CD4-positive, alpha-beta T cell (primary cell): ENCODE data around the gene SNAP29. TPM values are rescaled to one million over a fixed set of nuclear protein-coding genes. Genes with fewer than 3 reads are reported as not detected.
"Not testable (repeated sequence)": the region's sequence is repeated elsewhere in the genome, so short reads cannot be mapped to it uniquely, and the experiment has no call there.

Experiments
- ATAC-seq: fragments of 200-7000 bp; cut with Tn5 transposase; one replicate; pipeline ENCODE4 v1.10.0; 2022; ENCODE audit warnings: mild to moderate bottlenecking; ENCODE audit not compliant: poor library complexity
- CTCF ChIA-PET: fragments of 350-600 bp; sonication (Branson Sonifier 250); formaldehyde crosslinking; loops from one replicate; lab custom pipeline; 2021; ENCODE audit warnings: antibody characterized with exemption, inconsistent platforms; lab: Charles Lee
- POLR2A ChIA-PET: fragments of 350-600 bp; sonication (Branson Sonifier 250); formaldehyde crosslinking; loops from one replicate; lab custom pipeline; 2021; ENCODE audit warnings: antibody characterized with exemption, inconsistent platforms; lab: Charles Lee
- DNase-seq, 14 experiments: peaks; one replicate each; pipeline ENCODE4 v3.0.0-alpha.2; 2013 to 2020; ENCODE audit warnings: mixed read lengths in 2 of 14
- H3K27ac ChIP-seq, 2 donors: one replicate each; pipeline versions ENCODE4 v1.5.1 to v1.7.0; 2013; ENCODE audit warnings: low read length in 2 of 2, low read depth in 1 of 2, mild to moderate bottlenecking in 1 of 2
- H3K27me3 ChIP-seq, 2 experiments: 1 replicate in 1 of 2; 2 replicates in 1 of 2; pipeline versions ENCODE4 v1.6.1 to v1.7.0; 2013; ENCODE audit warnings: low read length in 2 of 2, control low read depth in 1 of 2, mild to moderate bottlenecking in 1 of 2, moderate library complexity in 1 of 2; ENCODE audit not compliant: insufficient read depth in 2 of 2, control insufficient read depth in 1 of 2
- H3K36me3 ChIP-seq: one replicate; pipeline ENCODE4 v1.6.1; 2013; ENCODE audit warnings: low read length, control low read depth; ENCODE audit not compliant: insufficient read depth
- H3K4me1 ChIP-seq: one replicate; pipeline ENCODE4 v1.6.1; 2013; ENCODE audit warnings: low read length, control low read depth; ENCODE audit not compliant: insufficient read depth
- H3K4me3 ChIP-seq: one replicate; pipeline ENCODE4 v1.5.1; 2013; ENCODE audit warnings: mild to moderate bottlenecking, low read length, moderate library complexity
- H3K9me3 ChIP-seq, 2 experiments: 1 replicate in 1 of 2; 2 replicates in 1 of 2; pipeline versions ENCODE4 v1.6.1 to v1.7.0; 2013; ENCODE audit warnings: low read length in 2 of 2, mild to moderate bottlenecking in 2 of 2, control low read depth in 1 of 2, moderate library complexity in 1 of 2; ENCODE audit not compliant: control insufficient read depth in 1 of 2, insufficient read depth in 1 of 2
- H3K27ac Mint-ChIP-seq: one replicate; pipeline ENCODE4 v1.8.0; 2020; ENCODE audit warnings: mixed read lengths
- H3K27me3 Mint-ChIP-seq: one replicate; pipeline ENCODE4 v1.8.0; 2021; ENCODE audit warnings: mixed read lengths
- H3K36me3 Mint-ChIP-seq: one replicate; pipeline ENCODE4 v1.8.0; 2021; ENCODE audit warnings: low read depth, mixed read lengths
- H3K4me1 Mint-ChIP-seq: one replicate; pipeline ENCODE4 v1.8.0; 2021; ENCODE audit warnings: low read depth, mixed read lengths
- H3K4me3 Mint-ChIP-seq: one replicate; pipeline ENCODE4 v1.8.0; 2020; ENCODE audit warnings: mild to moderate bottlenecking, mixed read lengths
- H3K9me3 Mint-ChIP-seq: one replicate; pipeline ENCODE4 v1.8.0; 2020; ENCODE audit warnings: mixed read lengths
- intact Hi-C, 2 experiments: fragments of 100-400 bp; cut with DNase I in 1 of 2; cut with micrococcal nuclease in 1 of 2; formaldehyde crosslinking; loops; one replicate each; pipeline versions ENCODE4 v1.15.1 to v1.9.0; 2023 to 2025; cut with DNase I, micrococcal nuclease
- total RNA-seq, 174 experiments: library from RNA in 2 of 174; stranded (reverse) in 2 of 174; gene quantifications; one replicate each; pipeline ENCODE4 v1.2.3 and lab custom pipeline; 2021 to 2026
- TF ChIP-seq, protein P1 (sequence below): fragments of 200-600 bp; IDR thresholded peaks from one replicate; pipeline ENCODE4 v1.8.0; 2022; ENCODE audit warnings: antibody characterized with exemption, mild to moderate bottlenecking

Gene SNAP29
- total RNA-seq, 2 experiments from 2014 or later = 13.7 to 15.1 TPM

DNA sequence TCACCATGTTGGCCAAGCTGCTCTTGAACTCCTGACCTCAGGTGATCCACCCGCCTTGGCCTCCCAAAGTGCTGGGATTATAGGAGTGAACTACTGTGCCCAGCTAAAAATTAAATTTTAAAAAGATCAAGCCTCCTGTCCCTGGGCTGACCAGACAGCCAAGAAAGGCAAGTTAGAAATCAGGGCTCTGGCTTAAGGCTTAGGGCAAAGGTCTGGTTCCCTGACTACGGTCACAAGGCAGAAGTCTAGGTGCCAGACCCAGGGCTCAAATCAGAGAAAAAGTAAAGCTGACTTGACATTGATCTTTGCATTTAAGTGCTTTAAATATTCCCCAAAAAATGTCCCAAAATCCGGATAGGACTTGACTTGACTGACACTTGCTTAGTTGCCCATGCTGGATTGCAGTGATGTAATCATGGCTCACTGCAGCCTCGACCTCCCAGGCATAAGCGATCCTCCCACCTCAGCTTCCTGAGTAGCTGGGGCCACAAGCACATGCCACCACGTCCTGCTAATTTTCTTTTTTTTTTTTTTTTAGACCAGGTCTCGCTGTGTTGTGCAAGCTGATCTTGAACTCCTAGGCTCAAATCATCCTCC is 41.1 kb downstream of the SNAP29 start:
- Histone ChIP-seq H3K27ac (no peak overlapping the region), H3K4me3 (no peak overlapping the region), H3K36me3 (no peaks in the 10 kb centered on the region), H3K27me3 (no peaks in the 10 kb centered on the region), H3K9me3 (no peaks in the 10 kb centered on the region), H3K4me1 (no peaks in the 10 kb centered on the region)
- Mint-ChIP-seq H3K27me3 (peaks cover 4% of the 10 kb centered on the region), H3K4me1 (no peaks in the 10 kb centered on the region), H3K36me3 (no peaks in the 10 kb centered on the region), H3K4me3 (no peak overlapping the region), H3K27ac (no peak overlapping the region), H3K9me3 (no peaks in the 10 kb centered on the region)
- TF ChIP-seq, protein P1, sequence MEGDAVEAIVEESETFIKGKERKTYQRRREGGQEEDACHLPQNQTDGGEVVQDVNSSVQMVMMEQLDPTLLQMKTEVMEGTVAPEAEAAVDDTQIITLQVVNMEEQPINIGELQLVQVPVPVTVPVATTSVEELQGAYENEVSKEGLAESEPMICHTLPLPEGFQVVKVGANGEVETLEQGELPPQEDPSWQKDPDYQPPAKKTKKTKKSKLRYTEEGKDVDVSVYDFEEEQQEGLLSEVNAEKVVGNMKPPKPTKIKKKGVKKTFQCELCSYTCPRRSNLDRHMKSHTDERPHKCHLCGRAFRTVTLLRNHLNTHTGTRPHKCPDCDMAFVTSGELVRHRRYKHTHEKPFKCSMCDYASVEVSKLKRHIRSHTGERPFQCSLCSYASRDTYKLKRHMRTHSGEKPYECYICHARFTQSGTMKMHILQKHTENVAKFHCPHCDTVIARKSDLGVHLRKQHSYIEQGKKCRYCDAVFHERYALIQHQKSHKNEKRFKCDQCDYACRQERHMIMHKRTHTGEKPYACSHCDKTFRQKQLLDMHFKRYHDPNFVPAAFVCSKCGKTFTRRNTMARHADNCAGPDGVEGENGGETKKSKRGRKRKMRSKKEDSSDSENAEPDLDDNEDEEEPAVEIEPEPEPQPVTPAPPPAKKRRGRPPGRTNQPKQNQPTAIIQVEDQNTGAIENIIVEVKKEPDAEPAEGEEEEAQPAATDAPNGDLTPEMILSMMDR = no peak
- POLR2A ChIA-PET = no interaction called here
- no peak for DNase-seq
- CTCF ChIA-PET = no interaction called here
- intact Hi-C loops = no loop called here
- ATAC-seq = no peak

- H3K27ac ChIP-seq, H3K9me3 Mint-ChIP-seq, intact Hi-C loops, POLR2A ChIA-PET, H3K36me3 ChIP-seq, H3K4me3 ChIP-seq, H3K27me3 ChIP-seq, H3K27ac Mint-ChIP-seq, DNase-seq, H3K4me1 Mint-ChIP-seq, H3K4me1 ChIP-seq, ATAC-seq, H3K27me3 Mint-ChIP-seq, H3K4me3 Mint-ChIP-seq, H3K36me3 Mint-ChIP-seq, H3K9me3 ChIP-seq, CTCF ChIA-PET: not testable (repeated sequence)
Measured at GRCh38 chr22:20901093-20902033, 42.6 kb downstream of the SNAP29 start.

- no peaks in the 10 kb centered on the region for H3K27me3 Mint-ChIP-seq
- DNase-seq (no peak), ATAC-seq (no peak)
- H3K27ac Mint-ChIP-seq = no peak overlapping the region
- ChIA-PET CTCF (no interaction called here), POLR2A (no interaction called here)
- Histone ChIP-seq H3K4me1 (no peaks in the 10 kb centered on the region), H3K36me3 (no peaks in the 10 kb centered on the region), H3K27ac (no peak overlapping the region), H3K9me3 (no peaks in the 10 kb centered on the region), H3K27me3 (no peaks in the 10 kb centered on the region), H3K4me3 (no peak overlapping the region)
- H3K9me3 Mint-ChIP-seq = no peaks in the 10 kb centered on the region
- intact Hi-C loops = no loop called here
- H3K36me3 Mint-ChIP-seq = no peaks in the 10 kb centered on the region
- H3K4me1 Mint-ChIP-seq = no peaks in the 10 kb centered on the region
- TF ChIP-seq, protein P1 = no peak
- no peak overlapping the region for H3K4me3 Mint-ChIP-seq
Measured at GRCh38 chr22:20903093-20903492, 44.3 kb downstream of the SNAP29 start.
